Myocyte (in vitro differentiated cells): Measurements from ENCODE around the gene AOX1. TPM values are rescaled to one million over a fixed set of nuclear protein-coding genes. Genes with fewer than 3 reads are reported as not detected.
"Not testable (repeated sequence)": the region's sequence is repeated elsewhere in the genome, so short reads cannot be mapped to it uniquely, and the experiment has no call there.

Experiments
- DNase-seq: peaks from one replicate; pipeline ENCODE4 v3.0.0-alpha.2; 2012; ENCODE audit warnings: low read depth
- polyA plus RNA-seq: library from polyadenylated mRNA; unstranded; fragments of >200 nt; gene quantifications from one replicate; pipeline ENCODE4 v1.2.1, GENCODE V29; 2012; ENCODE audit warnings: missing spikeins
- total RNA-seq: library from RNA; depleted of rRNA; stranded (reverse); fragments of >200 nt; gene quantifications from 2 replicates; pipeline ENCODE4 v1.2.3, GENCODE V29; 2014

The AOX1 gene
- 4.9 and 5.9 TPM in 2 replicates for total RNA-seq
- polyA plus RNA-seq, result 19.0 TPM

DNA sequence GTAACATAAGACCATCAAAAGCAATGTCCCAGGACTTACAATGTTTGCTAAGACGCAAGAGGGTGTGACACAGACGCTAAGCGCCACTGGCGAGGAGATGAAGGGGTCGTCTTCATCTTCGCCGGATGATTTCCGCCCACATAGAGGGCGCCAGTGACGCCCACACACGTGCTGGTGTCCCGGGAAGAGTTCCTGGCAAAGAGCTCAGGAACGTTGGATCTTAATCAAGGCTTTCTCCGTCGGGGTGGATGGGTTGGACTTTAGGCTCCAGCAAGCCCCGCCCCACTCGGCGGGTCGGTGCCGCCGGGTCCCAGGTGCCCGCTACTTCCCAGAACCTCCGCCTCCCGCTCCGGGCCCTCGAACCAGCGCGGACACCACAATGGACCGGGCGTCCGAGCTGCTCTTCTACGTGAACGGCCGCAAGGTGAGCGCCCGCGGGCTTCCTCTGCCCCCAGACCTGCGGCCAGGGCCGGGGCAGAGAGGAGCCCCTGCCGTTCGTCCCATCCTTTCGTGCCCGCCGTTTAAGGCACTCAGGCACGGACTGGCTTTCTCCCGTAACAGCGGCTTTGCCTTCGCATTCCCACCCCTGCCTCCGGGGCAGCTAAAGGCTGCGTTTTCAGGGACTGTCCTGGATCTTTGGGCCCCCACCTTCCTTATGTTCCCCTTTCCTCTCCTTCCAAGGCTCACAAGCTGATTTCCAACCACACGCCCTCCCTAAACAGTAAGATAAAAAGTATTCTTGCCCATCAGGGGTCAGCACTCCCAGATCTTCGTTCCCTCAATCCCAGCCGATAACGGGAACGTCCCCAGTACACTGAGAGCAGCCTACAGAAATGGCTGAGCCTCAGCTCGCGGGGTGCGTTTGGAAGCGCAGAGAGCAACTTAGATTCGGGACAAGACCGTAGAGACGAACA is at the start of gene AOX1:
Gene AOX1, plus strand, starts transcription at position 285 of the 914 bp plus-strand sequence. Its CDS starts 95 bp downstream, at position 380.
- DNase-seq, result no peak

DNA sequence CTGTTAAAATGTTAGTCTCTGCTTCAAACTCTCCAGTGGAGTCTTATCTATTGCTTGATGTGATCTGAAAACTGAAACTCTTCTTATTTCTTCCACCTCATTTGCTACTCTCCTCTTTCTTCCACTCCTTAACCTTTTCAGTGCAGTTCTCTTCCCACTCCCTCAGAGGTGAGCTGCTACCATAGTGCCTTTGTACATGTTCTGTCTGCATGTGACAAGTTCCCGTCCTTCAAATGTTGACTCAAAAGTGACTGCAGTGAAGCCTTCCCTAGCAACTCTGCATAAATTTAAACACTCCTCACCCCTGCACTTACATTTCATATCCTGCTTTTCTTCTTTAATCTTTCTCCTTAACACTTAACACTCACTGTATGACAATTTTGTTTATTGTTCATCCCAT is 47.7 kb upstream of the AOX1 start:
- DNase-seq, result no peak

GRCh38 chr2:200540793-200541192 is 45.0 kb upstream of the AOX1 start:
- no peak for DNase-seq

GRCh38 chr2:200566596-200566995 is 19.2 kb upstream of the AOX1 start:
- not testable (repeated sequence) for DNase-seq

DNA sequence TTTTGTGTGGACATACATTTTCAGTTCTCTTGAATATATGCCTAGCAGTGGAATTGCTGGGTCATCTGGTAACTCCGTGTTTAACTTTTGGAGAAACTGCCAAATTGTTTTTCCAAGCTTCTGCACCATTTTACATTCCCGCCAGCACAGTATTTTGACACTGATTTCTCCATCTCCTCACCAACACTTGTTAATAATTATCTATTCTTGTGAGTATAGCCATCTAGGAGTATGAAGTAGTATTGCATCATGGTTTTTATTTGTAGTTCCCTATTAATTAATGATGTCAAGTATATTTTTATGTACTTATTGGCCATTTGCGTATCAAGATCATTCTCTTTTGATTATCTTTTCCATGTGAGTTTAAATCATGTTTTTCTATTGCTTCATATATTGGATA is 17.9 kb upstream of the AOX1 start:
- DNase-seq, result no peak

DNA sequence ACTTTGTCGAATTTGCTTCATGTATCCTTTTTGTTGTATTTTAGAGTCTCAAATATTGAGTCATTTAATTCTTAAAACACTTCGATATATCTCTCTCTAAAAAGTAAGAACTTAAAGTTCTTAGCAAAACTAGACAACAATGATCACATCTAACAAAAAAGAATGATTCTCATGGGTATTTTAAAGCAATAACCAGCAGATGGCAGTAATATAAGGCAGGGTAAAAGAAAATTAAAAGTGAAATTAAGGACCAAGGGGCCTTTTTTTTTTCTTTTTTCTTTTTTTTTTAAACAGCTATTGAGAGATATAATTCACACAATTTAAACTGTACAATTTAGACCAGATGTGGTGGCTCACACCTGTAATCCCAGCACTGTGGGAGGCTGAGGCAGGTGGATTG is 9.9 kb upstream of the AOX1 start:
- peak; percentile 36 for DNase-seq

GRCh38 chr2:200577027-200577426 is 8.8 kb upstream of the AOX1 start:
- no peak for DNase-seq

DNA sequence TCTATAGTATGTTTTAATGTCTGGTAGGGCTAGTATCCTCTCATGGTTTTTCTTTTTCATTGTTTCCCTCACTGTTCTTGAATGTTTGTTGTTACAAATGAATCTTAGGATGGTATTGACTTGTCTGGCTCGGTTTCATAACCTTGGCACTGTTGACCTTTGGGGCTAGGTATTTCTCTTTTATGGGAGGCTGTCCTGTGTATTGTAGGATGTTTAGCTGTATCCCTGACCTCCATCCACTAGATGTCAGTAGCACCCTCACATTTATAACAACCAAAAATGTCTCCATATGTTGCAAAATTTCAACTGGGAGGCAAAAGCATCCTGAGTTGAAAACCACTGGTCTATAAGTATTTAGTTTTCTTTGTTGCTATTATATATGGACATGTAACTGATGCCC is 7.0 kb upstream of the AOX1 start:
- DNase-seq, result peak; percentile 10

DNA sequence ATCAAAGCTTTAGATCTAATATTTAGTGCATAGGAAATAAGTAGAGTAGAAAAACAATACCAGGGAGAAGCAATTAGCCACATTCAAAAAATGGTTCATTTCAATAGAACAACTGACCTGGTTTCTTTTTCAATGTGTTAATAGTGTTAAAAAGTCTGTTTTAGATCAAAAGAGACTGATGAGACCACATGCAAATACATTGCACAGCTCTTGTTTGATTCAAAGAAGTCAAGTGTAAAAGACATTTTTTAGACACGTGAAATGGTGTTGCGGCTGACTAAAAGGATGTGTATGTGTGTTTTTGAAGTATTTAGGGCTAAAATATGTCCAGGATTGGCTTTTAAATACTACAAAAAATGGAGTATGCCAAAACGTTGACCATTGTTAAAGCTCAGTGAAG is 1.2 kb upstream of the AOX1 start:
- DNase-seq, result no peak

DNA sequence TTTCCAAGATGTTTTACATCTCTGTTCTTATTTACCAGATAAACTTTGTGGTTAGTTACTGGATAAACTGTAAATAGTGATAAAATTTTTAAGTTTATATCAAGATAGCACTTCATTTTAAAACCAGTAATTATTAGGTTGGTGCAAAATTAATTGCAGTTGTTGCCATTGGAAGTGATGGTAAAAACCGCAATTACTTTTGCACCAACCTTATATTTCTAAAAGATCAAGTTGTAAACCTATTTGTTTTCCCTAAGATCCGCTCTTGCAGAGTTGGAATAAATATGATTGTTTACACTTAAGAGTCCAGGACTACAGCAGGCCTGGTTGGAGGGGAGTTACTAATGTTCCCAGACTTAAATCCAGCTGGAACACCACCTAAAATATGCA is 479 bp upstream of the AOX1 start:
- DNase-seq, result no peak

- DNase-seq, result no peak
These were observed 796 bp downstream of the AOX1 start for GRCh38 chr2:200586644-200586975.

DNA sequence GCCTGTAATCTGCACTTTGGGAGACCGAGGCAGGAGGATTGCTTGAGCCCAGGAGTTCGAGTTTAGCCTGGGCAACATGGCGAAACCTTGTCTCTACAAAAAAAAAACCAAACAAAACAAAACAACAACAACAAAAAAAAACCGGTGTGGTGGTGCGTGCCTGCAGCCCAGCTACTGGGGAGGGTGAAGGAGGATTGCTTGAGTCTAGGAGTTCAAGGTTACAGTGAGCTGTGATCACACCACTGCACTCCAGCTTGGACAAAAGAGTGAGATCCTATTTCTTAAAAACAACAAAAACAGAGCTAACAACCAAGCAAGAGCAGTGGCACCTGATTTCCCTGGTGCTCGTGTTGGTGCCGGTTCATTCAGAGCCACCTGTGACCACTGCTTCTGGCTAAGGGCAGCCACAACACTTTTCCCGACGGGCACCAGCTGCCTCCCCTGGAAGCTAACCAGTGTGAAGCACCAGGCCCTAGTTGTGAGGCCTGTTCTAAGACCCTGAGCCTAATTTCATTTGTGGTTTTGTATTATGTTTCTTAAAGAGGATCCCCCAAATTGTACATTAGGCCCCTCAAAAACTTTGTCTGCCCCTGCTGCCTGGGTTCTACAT is 1.3 kb downstream of the AOX1 start:
- peak; percentile 3 for DNase-seq

- no peak for DNase-seq
These were observed 2.4 kb downstream of the AOX1 start for GRCh38 chr2:200588076-200588678.

- DNase-seq, result no peak
These were observed 4.3 kb downstream of the AOX1 start for GRCh38 chr2:200590090-200590489.

DNA sequence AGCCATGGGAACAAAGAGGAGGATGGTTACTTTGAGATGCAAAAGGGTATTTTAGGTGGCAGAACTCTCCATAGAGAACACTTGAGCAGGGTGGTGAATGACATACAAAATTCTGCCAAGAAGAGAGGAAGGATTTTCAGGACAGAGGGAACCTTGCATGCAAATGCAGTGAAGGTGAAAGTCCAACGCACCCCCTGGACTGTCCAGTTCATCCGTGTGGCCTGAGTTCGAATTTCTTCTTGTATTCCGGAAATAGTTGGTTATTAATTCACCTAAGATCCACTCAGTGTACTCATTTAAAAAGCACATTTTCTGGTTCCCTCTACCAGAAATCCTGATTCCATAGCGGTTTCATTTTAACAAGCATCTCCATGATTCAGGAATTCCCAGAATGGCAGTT is 5.5 kb downstream of the AOX1 start:
- no peak for DNase-seq

- peak; percentile 70 for DNase-seq
These were observed 6.7 kb downstream of the AOX1 start for GRCh38 chr2:200592406-200593075.

DNA sequence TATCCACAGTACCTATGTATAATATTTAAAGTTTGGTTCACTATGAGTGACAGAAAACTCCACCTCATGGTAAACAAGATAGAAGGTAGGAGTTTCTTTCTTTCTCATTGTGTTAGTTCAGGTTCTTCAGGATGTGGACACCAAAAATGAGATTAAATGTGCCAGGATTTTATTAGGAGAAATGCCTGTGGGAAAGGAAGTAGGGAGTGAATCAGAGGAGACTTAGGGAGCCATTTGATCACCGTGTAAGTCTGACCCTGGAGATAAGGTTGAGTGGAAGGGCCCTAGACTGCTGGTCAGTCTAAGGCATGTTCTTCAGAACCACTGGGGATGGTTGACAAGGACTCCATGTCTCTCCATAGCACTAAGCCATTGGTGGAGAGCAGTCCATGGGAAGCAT is 8.1 kb downstream of the AOX1 start:
- no peak for DNase-seq

GRCh38 chr2:200595913-200596312 is 10.1 kb downstream of the AOX1 start:
- DNase-seq, result no peak

GRCh38 chr2:200596774-200597570 is 11.2 kb downstream of the AOX1 start:
- DNase-seq, result no peak

DNA sequence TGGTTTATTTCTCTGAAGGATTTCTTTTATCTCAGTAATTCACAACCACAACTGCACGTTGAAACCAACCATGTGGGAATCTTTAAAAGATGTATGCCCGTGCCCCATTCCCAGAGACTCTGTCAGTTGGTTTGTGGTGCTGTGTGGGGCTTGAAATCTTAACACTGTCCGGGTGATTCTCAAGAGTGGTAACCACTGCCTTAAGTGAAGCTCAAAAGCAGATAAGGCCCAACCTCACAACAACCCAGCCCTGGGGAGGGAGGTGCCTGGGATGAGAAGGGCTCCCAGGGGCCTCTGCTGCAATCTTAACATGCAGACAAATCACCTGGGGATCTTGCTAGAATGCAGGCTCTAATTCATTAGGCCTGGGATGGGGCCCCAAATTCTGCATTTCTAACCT is 13.4 kb downstream of the AOX1 start:
- DNase-seq, result no peak
